GM12872 (cell line): ENCODE data around the gene FCGBP.

Source experiments
- TF ChIP-seq, protein P1 (sequence below): IDR thresholded peaks from 3 replicates; pipeline ENCODE4 v1.5.1; 2011; ENCODE audit warnings: low read depth, mild to moderate bottlenecking, low read length, moderate library complexity; ENCODE audit not compliant: insufficient read depth

FCGBP gene

DNA sequence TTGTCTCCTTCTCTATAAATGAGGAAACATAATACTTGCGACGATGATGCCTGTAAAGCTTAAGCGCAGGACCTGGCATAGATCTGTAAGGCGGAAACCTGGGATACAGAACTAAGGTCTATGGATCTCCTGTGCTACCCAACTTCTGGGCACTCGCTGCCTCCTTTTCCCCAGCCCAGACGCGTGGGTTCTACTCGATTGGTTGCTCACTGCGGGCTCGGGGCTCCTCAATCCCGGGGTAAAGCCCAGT, 35.9 kb upstream of the FCGBP start:
- TF ChIP-seq, protein P1, sequence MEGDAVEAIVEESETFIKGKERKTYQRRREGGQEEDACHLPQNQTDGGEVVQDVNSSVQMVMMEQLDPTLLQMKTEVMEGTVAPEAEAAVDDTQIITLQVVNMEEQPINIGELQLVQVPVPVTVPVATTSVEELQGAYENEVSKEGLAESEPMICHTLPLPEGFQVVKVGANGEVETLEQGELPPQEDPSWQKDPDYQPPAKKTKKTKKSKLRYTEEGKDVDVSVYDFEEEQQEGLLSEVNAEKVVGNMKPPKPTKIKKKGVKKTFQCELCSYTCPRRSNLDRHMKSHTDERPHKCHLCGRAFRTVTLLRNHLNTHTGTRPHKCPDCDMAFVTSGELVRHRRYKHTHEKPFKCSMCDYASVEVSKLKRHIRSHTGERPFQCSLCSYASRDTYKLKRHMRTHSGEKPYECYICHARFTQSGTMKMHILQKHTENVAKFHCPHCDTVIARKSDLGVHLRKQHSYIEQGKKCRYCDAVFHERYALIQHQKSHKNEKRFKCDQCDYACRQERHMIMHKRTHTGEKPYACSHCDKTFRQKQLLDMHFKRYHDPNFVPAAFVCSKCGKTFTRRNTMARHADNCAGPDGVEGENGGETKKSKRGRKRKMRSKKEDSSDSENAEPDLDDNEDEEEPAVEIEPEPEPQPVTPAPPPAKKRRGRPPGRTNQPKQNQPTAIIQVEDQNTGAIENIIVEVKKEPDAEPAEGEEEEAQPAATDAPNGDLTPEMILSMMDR: no peak

DNA sequence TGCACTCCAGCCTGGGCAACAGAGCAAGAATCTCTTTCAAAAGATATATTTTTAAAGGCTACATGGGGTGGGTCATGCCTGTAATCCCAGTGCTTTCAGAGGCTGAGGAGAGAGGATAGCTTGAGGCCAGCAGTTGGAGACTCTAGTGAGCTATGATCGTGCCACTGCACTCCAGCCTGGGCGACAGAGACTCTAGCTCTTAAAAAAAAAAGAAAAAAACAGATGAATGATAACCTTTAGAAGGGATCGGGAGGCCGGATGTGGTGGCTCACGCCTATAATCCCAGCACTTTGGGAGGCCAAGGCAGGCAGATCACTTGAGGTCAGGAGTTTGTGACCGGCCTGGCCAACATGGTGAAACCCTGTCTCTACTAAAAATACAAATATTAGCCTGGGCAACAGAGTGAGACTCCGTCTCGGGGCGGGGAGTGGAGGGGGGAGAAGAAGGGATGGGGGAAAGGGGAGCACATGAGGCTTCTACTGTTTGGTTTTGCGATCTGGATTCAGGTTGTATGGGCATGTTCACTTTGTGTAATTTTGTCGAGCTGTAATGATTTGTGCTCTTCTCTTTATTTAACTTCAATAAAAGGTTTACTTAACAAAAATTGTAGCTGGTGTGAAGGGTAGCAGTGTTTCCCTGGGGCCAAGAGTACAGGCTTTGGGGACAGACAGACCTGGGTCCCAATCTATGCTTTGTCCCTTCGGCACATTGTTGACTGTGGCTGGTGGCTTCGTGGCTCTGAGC, 35.4 kb upstream of the FCGBP start:
- TF ChIP-seq, protein P1: no peak

DNA sequence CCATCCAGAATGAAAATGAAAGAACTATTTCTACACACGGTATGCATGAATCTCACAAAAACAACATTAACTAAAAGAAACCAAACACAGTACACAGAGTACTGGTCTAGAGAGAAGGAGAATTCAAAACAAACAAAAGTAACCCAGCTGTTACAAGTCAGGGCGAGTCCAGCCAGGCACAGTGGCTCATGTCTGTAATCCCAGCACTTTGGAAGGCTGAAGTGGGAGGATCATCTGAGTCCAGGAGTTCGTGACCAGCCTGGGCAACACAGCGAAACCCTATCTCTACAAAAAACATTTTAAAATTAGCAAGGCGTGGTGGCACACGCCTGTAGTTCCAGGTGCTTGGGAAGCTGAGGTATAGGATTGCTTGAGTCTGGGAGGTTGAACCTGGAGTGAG, 34.8 kb upstream of the FCGBP start:
- TF ChIP-seq, protein P1: no peak

DNA sequence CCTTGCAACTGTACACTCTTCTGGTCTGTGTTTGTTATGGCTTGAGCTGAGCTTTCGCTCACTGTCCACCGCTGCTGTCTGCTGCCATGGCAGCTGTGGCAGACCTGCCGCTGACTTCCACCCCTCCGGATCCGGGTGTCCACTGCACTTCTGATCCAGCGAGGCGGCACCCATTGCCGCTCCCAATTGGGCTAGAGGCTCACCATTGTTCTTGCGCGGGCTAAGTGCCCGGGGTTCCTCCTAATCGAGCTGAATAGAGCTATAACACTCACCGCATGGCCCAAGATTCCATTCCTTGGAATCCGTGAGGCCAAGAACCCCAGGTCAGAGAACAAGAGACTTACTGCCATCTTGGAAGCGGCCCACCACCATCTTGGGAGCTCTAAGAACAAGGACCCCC, 34.4 kb upstream of the FCGBP start:
- TF ChIP-seq, protein P1: no peak

DNA sequence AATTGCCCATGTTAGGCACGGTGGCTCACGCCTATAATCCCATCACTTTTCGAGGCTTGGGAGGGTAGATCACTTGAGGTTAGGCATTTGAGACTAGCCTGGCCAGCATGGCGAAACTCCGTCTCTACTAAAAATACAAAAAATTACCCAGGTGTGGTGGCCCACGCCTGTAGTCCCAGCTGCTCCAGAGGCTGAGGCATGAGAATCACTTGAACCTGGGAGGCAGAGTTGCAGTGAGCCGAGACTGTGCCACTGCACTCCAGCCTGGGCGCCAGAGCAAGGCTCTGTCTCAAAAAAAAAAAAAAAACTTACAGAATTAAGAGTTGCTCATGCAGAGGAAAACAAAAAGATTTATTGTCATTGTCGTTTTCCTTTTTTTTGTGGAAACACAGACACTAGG, 33.1 kb upstream of the FCGBP start:
- TF ChIP-seq, protein P1: no peak

DNA sequence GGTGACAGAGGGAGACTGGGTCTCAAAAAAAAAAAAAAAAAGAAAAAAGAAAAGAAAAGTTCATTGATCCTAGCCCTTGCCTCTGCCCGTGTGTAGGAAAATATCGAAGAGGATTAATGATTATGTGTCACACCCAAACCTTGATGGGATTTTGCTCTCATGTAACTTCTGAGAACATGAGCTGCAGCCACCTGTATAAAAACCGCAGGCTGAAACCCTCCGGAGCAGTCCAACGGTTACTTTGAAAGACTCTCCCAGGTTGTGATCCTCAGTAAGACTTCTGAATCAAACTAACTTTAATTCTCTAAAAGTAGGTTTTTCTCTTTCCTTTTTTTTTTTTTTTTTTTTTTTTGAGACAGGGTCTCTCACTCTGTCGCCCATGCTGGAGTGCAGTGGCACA, 32.2 kb upstream of the FCGBP start:
- TF ChIP-seq, protein P1: no peak

DNA sequence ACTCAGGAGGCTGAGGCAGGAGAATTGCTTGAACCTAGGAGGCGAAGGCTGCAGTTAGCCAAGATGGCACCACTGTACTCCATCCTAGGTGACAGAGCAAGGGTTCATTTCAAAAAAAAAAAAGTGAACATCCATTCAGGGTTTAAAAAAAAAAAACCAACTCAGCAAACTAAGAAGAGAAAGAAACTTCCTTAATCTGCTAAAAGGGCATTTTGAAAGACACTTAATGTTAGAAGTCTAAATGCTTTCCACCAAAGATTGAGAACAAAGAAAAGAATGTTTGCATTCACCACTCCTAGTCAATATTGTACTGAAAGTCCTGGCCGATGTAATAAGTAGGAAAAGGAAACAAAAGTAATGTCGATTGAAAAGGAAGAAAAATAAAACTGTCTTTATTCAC, 29.5 kb upstream of the FCGBP start:
- TF ChIP-seq, protein P1: no peak
